ENCODE results near the gene MTMR2.
A peak's percentile ranks its signal among the peaks of the same experiment; 100 is the strongest.

MTMR2 gene

DNA sequence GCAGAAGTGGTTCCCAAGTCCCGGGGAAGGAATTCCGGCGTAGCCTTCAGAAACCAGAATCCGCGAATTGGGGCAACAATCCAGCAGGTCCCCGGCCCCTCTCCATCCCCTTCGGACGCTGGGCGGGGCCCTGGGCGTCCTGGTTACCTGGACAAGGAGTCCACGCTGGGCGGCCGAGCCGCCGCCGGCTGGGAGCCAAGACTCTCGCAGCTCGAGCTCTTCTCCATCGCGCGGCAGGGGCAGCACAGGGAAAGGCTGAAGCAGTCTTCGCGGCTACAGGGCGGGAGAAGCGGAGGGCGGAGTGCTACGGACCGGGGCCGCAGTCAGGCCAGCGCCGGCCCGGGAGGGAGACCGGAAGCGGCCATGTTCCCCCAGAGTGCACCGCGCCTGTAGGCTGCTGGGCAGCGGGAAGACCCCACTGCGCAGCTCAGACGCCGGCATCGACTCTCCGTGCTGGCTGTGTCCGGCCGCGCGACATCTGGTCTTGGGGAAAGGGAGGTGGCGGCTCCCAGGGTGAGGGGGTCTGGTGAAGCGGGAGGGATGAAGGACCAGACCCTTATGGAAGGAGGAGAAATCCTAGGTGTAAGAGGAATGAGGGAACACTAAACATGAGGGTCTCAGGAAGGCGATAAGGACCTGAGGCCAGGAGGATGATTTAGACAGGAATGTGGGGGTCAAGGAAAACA lies at the start of gene MTMR2:
Gene MTMR2 (minus strand): TSS at position 380 of the 686 bp plus-strand sequence. CDS start 153 bp downstream, at position 227.
- WGBS (ENCODE audit: insufficient coverage, insufficient read length), result no CpG with 5 or more reads among the region's 49 CpGs
- peak within 1 kb of the TSS; percentile 47 for H3K4me3 ChIP-seq (ENCODE audit: low read length)
- no peak for DNase-seq (ENCODE audit: low read depth, low spot score)
- no peaks in the 10 kb centered on the region for H3K4me1 ChIP-seq (ENCODE audit: control insufficient read depth, insufficient read depth, low read length)
- no peaks in the 10 kb centered on the region for H3K9me3 ChIP-seq (ENCODE audit: control insufficient read depth, insufficient read depth, low read length)
- no peaks in the 10 kb centered on the region for H3K36me3 ChIP-seq (ENCODE audit: control insufficient read depth, insufficient read depth, low read length)
- H3K27me3 ChIP-seq (ENCODE audit: control insufficient read depth, insufficient read depth, low read length), result no peaks in the 10 kb centered on the region; the same call in 1 of the 2 replicates
- H3K27ac ChIP-seq (ENCODE audit: low read length), result peak within 1 kb of the TSS; percentile 9

DNA sequence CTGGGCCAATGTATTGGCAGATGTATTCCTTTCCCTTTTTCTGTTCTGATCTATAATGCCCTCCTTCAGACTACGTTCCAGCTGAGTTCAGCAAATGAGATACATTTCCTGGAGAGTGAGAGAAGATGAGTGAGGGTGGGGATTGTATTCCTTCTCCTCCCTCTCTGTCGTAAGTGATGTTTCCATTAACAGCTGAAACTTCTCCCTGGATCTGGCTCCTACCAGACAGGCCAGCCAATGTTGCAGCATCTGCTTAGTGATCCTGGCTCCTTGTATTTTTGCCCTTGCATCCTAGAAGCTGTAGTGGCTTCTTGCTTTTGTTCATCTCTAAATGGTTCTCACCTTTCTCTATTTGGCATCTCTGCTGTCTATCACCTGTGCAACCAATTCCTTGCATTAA lies 48.2 kb upstream of the MTMR2 start:
- H3K27me3 ChIP-seq (ENCODE audit: control insufficient read depth, insufficient read depth, low read length), result no peaks in the 10 kb centered on the region
- no peak overlapping the region for H3K27ac ChIP-seq (ENCODE audit: low read length)
- no peak for DNase-seq (ENCODE audit: low read depth, low spot score)
- no peaks in the 10 kb centered on the region for H3K36me3 ChIP-seq (ENCODE audit: control insufficient read depth, insufficient read depth, low read length)
- WGBS (ENCODE audit: insufficient coverage, insufficient read length), result no CpG with 5 or more reads among the region's 2 CpGs
- no peaks in the 10 kb centered on the region for H3K9me3 ChIP-seq (ENCODE audit: control insufficient read depth, insufficient read depth, low read length)
- no peak overlapping the region for H3K4me3 ChIP-seq (ENCODE audit: low read length)
- H3K4me1 ChIP-seq (ENCODE audit: control insufficient read depth, insufficient read depth, low read length), result no peaks in the 10 kb centered on the region

GRCh38 chr11:95968585-95968984 lies 44.7 kb upstream of the MTMR2 start:
- no CpG with 5 or more reads among the region's 1 CpG for WGBS (ENCODE audit: insufficient coverage, insufficient read length)
- DNase-seq (ENCODE audit: low read depth, low spot score), result no peak

DNA sequence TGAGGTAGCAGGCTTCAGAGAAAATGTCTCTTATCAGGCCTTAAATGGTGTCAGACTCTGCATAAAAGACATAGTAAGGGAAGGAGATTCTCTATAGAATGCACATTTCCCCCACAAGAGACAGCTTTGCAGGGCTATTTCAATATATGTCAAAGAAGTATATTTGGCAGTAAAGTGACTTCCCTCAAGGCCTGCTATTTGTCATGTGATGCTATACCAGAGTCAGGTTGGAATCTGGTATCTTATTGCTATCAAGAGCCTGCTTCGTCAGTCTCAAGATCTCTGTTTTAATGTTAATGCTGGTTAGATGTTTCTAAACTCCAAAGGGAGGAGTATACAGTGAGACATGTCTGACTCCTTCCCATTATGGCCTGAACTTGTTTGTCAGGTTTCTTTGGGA lies 40.4 kb upstream of the MTMR2 start:
- no peaks in the 10 kb centered on the region for H3K27me3 ChIP-seq (ENCODE audit: control insufficient read depth, insufficient read depth, low read length)
- WGBS (ENCODE audit: insufficient coverage, insufficient read length), result no CpG with 5 or more reads among the region's 1 CpG
- no peak for DNase-seq (ENCODE audit: low read depth, low spot score)

More at GRCh38 chr11:95968585-95968984, 44.7 kb upstream of the MTMR2 start:
- Histone ChIP-seq H3K27me3 (ENCODE audit: control insufficient read depth, insufficient read depth, low read length) (no peaks in the 10 kb centered on the region), H3K36me3 (ENCODE audit: control insufficient read depth, insufficient read depth, low read length) (no peaks in the 10 kb centered on the region), H3K4me3 (ENCODE audit: low read length) (no peak overlapping the region), H3K4me1 (ENCODE audit: control insufficient read depth, insufficient read depth, low read length) (no peaks in the 10 kb centered on the region), H3K27ac (ENCODE audit: low read length) (no peak overlapping the region), H3K9me3 (ENCODE audit: control insufficient read depth, insufficient read depth, low read length) (no peaks in the 10 kb centered on the region)

DNA sequence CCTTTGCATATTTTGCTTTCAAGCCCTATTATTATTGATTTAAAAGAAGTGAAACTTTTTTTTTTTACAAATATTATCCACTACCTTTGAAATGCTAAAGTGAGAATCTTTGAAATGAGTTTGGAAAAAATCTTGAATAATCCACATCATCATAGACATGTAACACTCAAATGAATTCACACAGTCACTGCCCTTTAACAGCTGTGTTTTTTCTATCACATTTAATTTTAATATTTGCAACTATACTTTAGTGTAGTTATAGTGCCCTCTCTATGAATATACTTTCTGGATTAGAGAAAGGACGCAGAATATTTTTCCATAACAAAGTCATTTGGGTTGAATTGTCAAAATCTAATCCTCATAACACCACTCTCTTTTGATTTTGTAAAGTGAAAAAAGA lies 37.9 kb upstream of the MTMR2 start:
- H3K27ac ChIP-seq (ENCODE audit: low read length), result no peak overlapping the region
- no peak overlapping the region for H3K4me3 ChIP-seq (ENCODE audit: low read length)
- no peaks in the 10 kb centered on the region for H3K9me3 ChIP-seq (ENCODE audit: control insufficient read depth, insufficient read depth, low read length)
- H3K4me1 ChIP-seq (ENCODE audit: control insufficient read depth, insufficient read depth, low read length), result no peaks in the 10 kb centered on the region
- no CpG with 5 or more reads among the region's 1 CpG for WGBS (ENCODE audit: insufficient coverage, insufficient read length)
- no peak for DNase-seq (ENCODE audit: low read depth, low spot score)
- no peaks in the 10 kb centered on the region for H3K36me3 ChIP-seq (ENCODE audit: control insufficient read depth, insufficient read depth, low read length)
- no peaks in the 10 kb centered on the region for H3K27me3 ChIP-seq (ENCODE audit: control insufficient read depth, insufficient read depth, low read length)

More for the DNA sequence above, 40.4 kb upstream of the MTMR2 start:
- no peaks in the 10 kb centered on the region for H3K9me3 ChIP-seq (ENCODE audit: control insufficient read depth, insufficient read depth, low read length)
- H3K4me1 ChIP-seq (ENCODE audit: control insufficient read depth, insufficient read depth, low read length), result no peaks in the 10 kb centered on the region
- H3K36me3 ChIP-seq (ENCODE audit: control insufficient read depth, insufficient read depth, low read length), result no peaks in the 10 kb centered on the region
- no peak overlapping the region for H3K27ac ChIP-seq (ENCODE audit: low read length)
- H3K4me3 ChIP-seq (ENCODE audit: low read length), result no peak overlapping the region

- Histone ChIP-seq H3K36me3 (ENCODE audit: control insufficient read depth, insufficient read depth, low read length) (no peaks in the 10 kb centered on the region), H3K27ac (ENCODE audit: low read length) (no peak overlapping the region), H3K27me3 (ENCODE audit: control insufficient read depth, insufficient read depth, low read length) (no peaks in the 10 kb centered on the region), H3K4me3 (ENCODE audit: low read length) (no peak overlapping the region), H3K9me3 (ENCODE audit: control insufficient read depth, insufficient read depth, low read length) (no peaks in the 10 kb centered on the region; the same call in 1 of the 2 replicates), H3K4me1 (ENCODE audit: control insufficient read depth, insufficient read depth, low read length) (no peaks in the 10 kb centered on the region)
- no peak for DNase-seq (ENCODE audit: low read depth, low spot score)
Measured at GRCh38 chr11:95950905-95951304, 27.0 kb upstream of the MTMR2 start.

- DNase-seq (ENCODE audit: low read depth, low spot score), result no peak
- Histone ChIP-seq H3K27ac (ENCODE audit: low read length) (no peak overlapping the region), H3K4me3 (ENCODE audit: low read length) (no peak overlapping the region), H3K9me3 (ENCODE audit: control insufficient read depth, insufficient read depth, low read length) (peaks cover 4% of the 10 kb centered on the region), H3K36me3 (ENCODE audit: control insufficient read depth, insufficient read depth, low read length) (no peaks in the 10 kb centered on the region), H3K4me1 (ENCODE audit: control insufficient read depth, insufficient read depth, low read length) (no peaks in the 10 kb centered on the region), H3K27me3 (ENCODE audit: control insufficient read depth, insufficient read depth, low read length) (no peaks in the 10 kb centered on the region)
- WGBS (ENCODE audit: insufficient coverage, insufficient read length), result no CpG with 5 or more reads among the region's 3 CpGs
Measured at GRCh38 chr11:95948637-95949036, 24.7 kb upstream of the MTMR2 start.

DNA sequence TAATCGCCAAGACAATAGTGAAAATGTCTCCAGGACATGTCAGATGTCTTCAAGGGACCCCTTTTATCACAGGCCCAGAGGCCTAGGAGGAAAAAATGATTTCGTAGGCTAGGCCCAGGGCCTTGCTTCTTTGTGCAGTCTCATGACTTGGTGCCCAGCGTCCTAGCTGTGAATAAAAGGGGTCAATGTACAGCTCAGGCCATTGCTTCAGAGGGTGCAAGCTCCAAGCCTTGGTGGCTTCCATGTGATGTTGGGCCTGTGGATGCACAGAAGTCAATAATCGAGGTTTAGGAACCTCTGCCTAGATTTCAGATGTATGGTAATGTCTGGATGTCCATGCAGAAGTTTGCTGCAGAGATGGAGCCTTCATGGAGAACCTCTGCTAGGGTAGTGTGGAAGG lies 20.7 kb upstream of the MTMR2 start:
- DNase-seq (ENCODE audit: low read depth, low spot score), result no peak
- Histone ChIP-seq H3K36me3 (ENCODE audit: control insufficient read depth, insufficient read depth, low read length) (no peaks in the 10 kb centered on the region), H3K27me3 (ENCODE audit: control insufficient read depth, insufficient read depth, low read length) (no peaks in the 10 kb centered on the region), H3K4me1 (ENCODE audit: control insufficient read depth, insufficient read depth, low read length) (no peaks in the 10 kb centered on the region), H3K4me3 (ENCODE audit: low read length) (no peak overlapping the region), H3K9me3 (ENCODE audit: control insufficient read depth, insufficient read depth, low read length) (peaks cover 5% of the 10 kb centered on the region), H3K27ac (ENCODE audit: low read length) (no peak overlapping the region)
- no CpG with 5 or more reads among the region's 4 CpGs for WGBS (ENCODE audit: insufficient coverage, insufficient read length)

GRCh38 chr11:95943546-95943945 lies 19.6 kb upstream of the MTMR2 start:
- DNase-seq (ENCODE audit: low read depth, low spot score), result no peak
- H3K27ac ChIP-seq (ENCODE audit: low read length), result no peak overlapping the region
- WGBS (ENCODE audit: insufficient coverage, insufficient read length), result no CpG with 5 or more reads among the region's 1 CpG
- H3K27me3 ChIP-seq (ENCODE audit: control insufficient read depth, insufficient read depth, low read length), result no peaks in the 10 kb centered on the region
- H3K9me3 ChIP-seq (ENCODE audit: control insufficient read depth, insufficient read depth, low read length), result peaks cover 5% of the 10 kb centered on the region
- H3K4me1 ChIP-seq (ENCODE audit: control insufficient read depth, insufficient read depth, low read length), result no peaks in the 10 kb centered on the region
- H3K36me3 ChIP-seq (ENCODE audit: control insufficient read depth, insufficient read depth, low read length), result no peaks in the 10 kb centered on the region
- no peak overlapping the region for H3K4me3 ChIP-seq (ENCODE audit: low read length)

DNA sequence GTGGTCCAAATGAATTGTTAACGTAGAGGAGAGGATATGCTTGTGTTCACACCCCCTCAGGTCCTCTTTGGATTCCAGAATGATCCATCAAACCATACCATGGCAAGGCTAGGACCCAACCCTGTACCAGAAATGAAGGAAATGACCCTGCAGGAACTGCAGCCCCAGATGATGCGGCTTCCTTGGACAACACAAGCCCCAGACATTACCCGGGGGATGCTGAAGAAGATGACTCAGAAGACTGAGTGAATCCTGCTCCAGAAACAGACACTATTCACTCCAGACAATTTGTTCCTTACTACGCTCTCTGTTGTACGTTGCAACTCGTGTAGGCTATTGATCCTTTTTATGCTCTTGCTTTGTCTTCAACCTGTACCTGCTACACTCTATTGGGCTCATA lies 15.2 kb upstream of the MTMR2 start:
- H3K4me1 ChIP-seq (ENCODE audit: control insufficient read depth, insufficient read depth, low read length), result no peaks in the 10 kb centered on the region
- peaks cover 1% of the 10 kb centered on the region; the same call in 1 of the 2 replicates for H3K9me3 ChIP-seq (ENCODE audit: control insufficient read depth, insufficient read depth, low read length)
- H3K36me3 ChIP-seq (ENCODE audit: control insufficient read depth, insufficient read depth, low read length), result no peaks in the 10 kb centered on the region
- no peak overlapping the region for H3K27ac ChIP-seq (ENCODE audit: low read length)
- WGBS (ENCODE audit: insufficient coverage, insufficient read length), result no CpG with 5 or more reads among the region's 6 CpGs
- H3K4me3 ChIP-seq (ENCODE audit: low read length), result no peak overlapping the region
- DNase-seq (ENCODE audit: low read depth, low spot score), result no peak
- H3K27me3 ChIP-seq (ENCODE audit: control insufficient read depth, insufficient read depth, low read length), result no peaks in the 10 kb centered on the region

GRCh38 chr11:95937358-95937757 lies 13.5 kb upstream of the MTMR2 start:
- Histone ChIP-seq H3K4me1 (ENCODE audit: control insufficient read depth, insufficient read depth, low read length) (no peaks in the 10 kb centered on the region), H3K36me3 (ENCODE audit: control insufficient read depth, insufficient read depth, low read length) (no peaks in the 10 kb centered on the region), H3K27ac (ENCODE audit: low read length) (no peak overlapping the region), H3K9me3 (ENCODE audit: control insufficient read depth, insufficient read depth, low read length) (no peaks in the 10 kb centered on the region), H3K27me3 (ENCODE audit: control insufficient read depth, insufficient read depth, low read length) (no peaks in the 10 kb centered on the region), H3K4me3 (ENCODE audit: low read length) (no peak overlapping the region)
- DNase-seq (ENCODE audit: low read depth, low spot score), result no peak

Measured in iPS DF 6.9 (cell line).